Transverse colon (tissue), 4 donors: ENCODE measurements around the gene SH3GL3.

ENCODE experiments used
- CTCF ChIP-seq, 5 experiments: fragments of 200-600 bp in 3 of 5; fragments of 450-650 bp in 2 of 5; sonication (generic) in 3 of 5; IDR thresholded peaks; 1 replicate in 2 of 5; 2 replicates in 3 of 5; pipeline ENCODE4 v1.5.1; 2016 to 2017; ENCODE audit warnings: antibody characterized with exemption in 5 of 5, inconsistent platforms in 3 of 5, mild to moderate bottlenecking in 2 of 5, moderate library complexity in 1 of 5
- EP300 ChIP-seq: sonication (generic); formaldehyde crosslinking; IDR thresholded peaks from one replicate; pipeline ENCODE4 v1.6.1; 2017; ENCODE audit warnings: antibody characterized with exemption, low read depth
- POLR2A ChIP-seq: fragments of 450-650 bp; IDR thresholded peaks from one replicate; pipeline ENCODE4 v1.6.1; 2016; ENCODE audit warnings: antibody characterized with exemption, mild to moderate bottlenecking, moderate library complexity
- POLR2AphosphoS5 ChIP-seq, 3 donors: sonication (generic); formaldehyde crosslinking; IDR thresholded peaks; one replicate each; pipeline ENCODE4 v1.6.1; 2016; ENCODE audit warnings: antibody characterized with exemption in 3 of 3

- TF ChIP-seq POLR2AphosphoS5 (IDR thresholded peaks at IDR 0.05) (no peak), CTCF (IDR thresholded peaks at IDR 0.05) (peak; percentile 57 to 81 (median 70)), POLR2A (no peak), EP300 (no peak)
Observed at GRCh38 chr15:83559310-83559966, 112.3 kb downstream of the SH3GL3 start.
